Activated CD8-positive, alpha-beta T cell treated with anti-CD3 and anti-CD28 coated beads for 36 hours (primary cell): ENCODE data around the gene NCBP3. TPM values are rescaled to one million over a fixed set of nuclear protein-coding genes. Genes with fewer than 3 reads are reported as not detected.

Experiments
- ATAC-seq: fragments of 200-7000 bp; cut with Tn5 transposase; one replicate; pipeline ENCODE4 v1.10.0; 2021; ENCODE audit warnings: mild to moderate bottlenecking, moderate library complexity
- CTCF ChIA-PET: fragments of 350-600 bp; sonication (Branson Sonifier 250); formaldehyde crosslinking; loops from one replicate; lab custom pipeline; 2021; ENCODE audit warnings: antibody characterized with exemption; lab: Charles Lee
- POLR2A ChIA-PET: fragments of 350-600 bp; sonication (Branson Sonifier 250); formaldehyde crosslinking; loops from one replicate; lab custom pipeline; 2021; ENCODE audit warnings: antibody characterized with exemption; lab: Charles Lee
- DNase-seq: peaks from one replicate; pipeline ENCODE4 v3.0.0-alpha.2; 2020
- H3K27ac Mint-ChIP-seq: one replicate; pipeline ENCODE4 v1.8.0; 2021; ENCODE audit warnings: mild to moderate bottlenecking, mixed read lengths
- H3K27me3 Mint-ChIP-seq: one replicate; pipeline ENCODE4 v1.8.0; 2021; ENCODE audit warnings: mixed read lengths
- H3K36me3 Mint-ChIP-seq: one replicate; pipeline ENCODE4 v1.8.0; 2021; ENCODE audit warnings: low read depth, mixed read lengths
- H3K4me1 Mint-ChIP-seq: one replicate; pipeline ENCODE4 v1.8.0; 2021; ENCODE audit warnings: low read depth, mixed read lengths
- H3K4me3 Mint-ChIP-seq: one replicate; pipeline ENCODE4 v1.8.0; 2021; ENCODE audit warnings: mild to moderate bottlenecking, moderate library complexity, mixed read lengths
- H3K9me3 Mint-ChIP-seq: one replicate; pipeline ENCODE4 v1.8.0; 2021; ENCODE audit warnings: mixed read lengths
- CTCF ChIP-seq: fragments of 200-600 bp; IDR thresholded peaks from one replicate; pipeline ENCODE4 v1.8.0; 2022; ENCODE audit warnings: antibody characterized with exemption, mild to moderate bottlenecking
- intact Hi-C: fragments of 100-400 bp; cut with micrococcal nuclease; formaldehyde crosslinking; loops from one replicate; pipeline ENCODE4 v1.10.0; 2022
- total RNA-seq, 2 experiments: library from RNA; stranded (reverse); gene quantifications; one replicate each; pipeline ENCODE4 v1.2.3, GENCODE V29; 2021

Gene NCBP3
- total RNA-seq, 2 experiments from 2014 or later = 34.7 to 41.1 TPM

GRCh38 chr17:3867106-3867505, 21.1 kb upstream of the NCBP3 start:
- intact Hi-C loops = no loop called here
- ChIA-PET CTCF (interaction anchor here (0.8 to 1.4 kb wide), 2 partner anchors 9 to 206 kb away, joined by 3 read pairs; no protein-coding TSS in a partner anchor), POLR2A (no interaction called here)
- Mint-ChIP-seq H3K4me3 (no peak overlapping the region), H3K27me3 (no peaks in the 10 kb centered on the region), H3K27ac (no peak overlapping the region), H3K4me1 (peaks cover 5% of the 10 kb centered on the region), H3K36me3 (peaks cover 3% of the 10 kb centered on the region), H3K9me3 (no peaks in the 10 kb centered on the region)
- DNase-seq (no peak), ATAC-seq (no peak)
- no peak for TF ChIP-seq CTCF

- ChIA-PET POLR2A (no interaction called here), CTCF (interaction anchor here (0.8 to 4.1 kb wide), 3 partner anchors 8 to 207 kb away, joined by 3 to 22 read pairs (median 3); no protein-coding TSS in a partner anchor)
- no peak overlapping the region for H3K27ac Mint-ChIP-seq
- H3K4me1 Mint-ChIP-seq = peaks cover 5% of the 10 kb centered on the region
- H3K36me3 Mint-ChIP-seq = peaks cover 3% of the 10 kb centered on the region
- no peaks in the 10 kb centered on the region for H3K9me3 Mint-ChIP-seq
- H3K27me3 Mint-ChIP-seq = no peaks in the 10 kb centered on the region
- intact Hi-C loops = no loop called here
- DNase-seq (no peak), ATAC-seq (no peak)
- no peak for TF ChIP-seq CTCF
- no peak overlapping the region for H3K4me3 Mint-ChIP-seq
Measured at GRCh38 chr17:3866276-3866675, 20.2 kb upstream of the NCBP3 start.

- Mint-ChIP-seq H3K9me3 (no peaks in the 10 kb centered on the region), H3K27ac (no peak overlapping the region), H3K4me1 (no peaks in the 10 kb centered on the region), H3K27me3 (no peaks in the 10 kb centered on the region), H3K4me3 (no peak overlapping the region), H3K36me3 (no peaks in the 10 kb centered on the region)
- ATAC-seq = no peak
- intact Hi-C loops = no loop called here
- TF ChIP-seq CTCF = no peak
- POLR2A ChIA-PET = interaction anchor here (0.9 to 1.1 kb wide), 2 partner anchors 15 to 210 kb away, joined by 3 read pairs; no protein-coding TSS in a partner anchor
- DNase-seq = no peak
- CTCF ChIA-PET = interaction anchor here (0.7 to 6.1 kb wide), 7 partner anchors 19 to 217 kb away, joined by 3 to 51 read pairs (median 5); partner anchors contain the start of gene NCBP3
Measured at GRCh38 chr17:3865176-3865575, 19.1 kb upstream of the NCBP3 start.

GRCh38 chr17:3864534-3864933, 18.5 kb upstream of the NCBP3 start:
- no peak for TF ChIP-seq CTCF
- intact Hi-C loops = loop anchor here (5.0 kb wide), 1 partner anchor 138 kb away; no protein-coding TSS in a partner anchor
- Mint-ChIP-seq H3K4me3 (no peak overlapping the region), H3K27me3 (no peaks in the 10 kb centered on the region), H3K9me3 (no peaks in the 10 kb centered on the region), H3K36me3 (no peaks in the 10 kb centered on the region), H3K4me1 (no peaks in the 10 kb centered on the region), H3K27ac (no peak overlapping the region)
- POLR2A ChIA-PET = interaction anchor here (0.9 kb wide), 1 partner anchor 210 kb away, joined by 3 read pairs; no protein-coding TSS in a partner anchor
- DNase-seq (no peak), ATAC-seq (no peak)
- CTCF ChIA-PET = interaction anchor here (0.7 to 6.1 kb wide), 10 partner anchors 14 to 217 kb away, joined by 3 to 51 read pairs (median 4); partner anchors contain the start of gene NCBP3
